WTC11 (cell line): ENCODE results near the gene NUDT22. TPM values are rescaled to one million over a fixed set of nuclear protein-coding genes. Genes with fewer than 3 reads are reported as not detected.

Experiments
- ATAC-seq: fragments of 200-7000 bp; cut with Tn5 transposase; 2 replicates; pipeline ENCODE4 v1.10.0; 2021; ENCODE audit warnings: mild to moderate bottlenecking, moderate library complexity
- CTCF ChIA-PET: fragments of 300-600 bp; sonication (Branson Sonifier 250); formaldehyde crosslinking; loops from one replicate; lab custom pipeline; 2021; ENCODE audit warnings: antibody characterized with exemption; lab: Charles Lee
- POLR2A ChIA-PET: fragments of 350-600 bp; sonication (Branson Sonifier 250); formaldehyde crosslinking; loops from one replicate; lab custom pipeline; 2021; ENCODE audit warnings: antibody characterized with exemption; lab: Charles Lee
- DNase-seq: peaks from one replicate; pipeline ENCODE4 v3.0.0; 2021; ENCODE audit warnings: low spot score
- H3K27ac Mint-ChIP-seq: 2 replicates; pipeline ENCODE4 v1.8.0; 2021; ENCODE audit warnings: mixed read lengths
- H3K27me3 Mint-ChIP-seq: 2 replicates; pipeline ENCODE4 v1.8.0; 2021; ENCODE audit warnings: low read depth, mild to moderate bottlenecking, moderate library complexity, mixed read lengths
- H3K36me3 Mint-ChIP-seq: 2 replicates; pipeline ENCODE4 v1.8.0; 2021; ENCODE audit warnings: mixed read lengths
- H3K4me1 Mint-ChIP-seq: 2 replicates; pipeline ENCODE4 v1.8.0; 2022; ENCODE audit warnings: mixed read lengths
- H3K4me3 Mint-ChIP-seq: 2 replicates; pipeline ENCODE4 v1.8.0; 2021; ENCODE audit warnings: mild to moderate bottlenecking, moderate library complexity, mixed read lengths
- H3K9me3 Mint-ChIP-seq: 2 replicates; pipeline ENCODE4 v1.8.0; 2021; ENCODE audit warnings: mixed read lengths
- AFF4 ChIP-seq: sonication (generic); formaldehyde crosslinking; IDR thresholded peaks from 2 replicates; pipeline ENCODE4 v1.8.1; 2023; ENCODE audit warnings: mild to moderate bottlenecking, missing genetic modification reagents, borderline replicate concordance
- ATF2 ChIP-seq: sonication (generic); formaldehyde crosslinking; IDR thresholded peaks from 2 replicates; pipeline ENCODE4 v1.8.1; 2022; ENCODE audit warnings: low read depth, missing genetic modification reagents, borderline replicate concordance
- CTCF ChIP-seq: fragments of 200-600 bp; IDR thresholded peaks from 2 replicates; pipeline ENCODE4 v1.8.0; 2022; ENCODE audit warnings: antibody characterized with exemption
- GTF2I ChIP-seq: fragments of 250-450 bp; sonication (Bioruptor Pico); conservative IDR thresholded peaks from 2 replicates; pipeline ENCODE4 v1.4.0; 2021; ENCODE audit warnings: mild to moderate bottlenecking
- IRF1 ChIP-seq: sonication (generic); formaldehyde crosslinking; IDR thresholded peaks from 2 replicates; pipeline ENCODE4 v1.8.0; 2023; ENCODE audit warnings: missing genetic modification reagents
- IRF2 ChIP-seq: sonication (generic); formaldehyde crosslinking; IDR thresholded peaks from 2 replicates; pipeline ENCODE4 v1.8.0; 2022; ENCODE audit warnings: low read depth, missing genetic modification reagents, borderline replicate concordance
- JAZF1 ChIP-seq: fragments of 250-450 bp; sonication (Bioruptor Pico); IDR thresholded peaks from 2 replicates; pipeline ENCODE4 v1.9.0; 2021; ENCODE audit warnings: moderate library complexity, mild to moderate bottlenecking, inconsistent platforms
- JUN ChIP-seq: sonication (generic); formaldehyde crosslinking; IDR thresholded peaks from 2 replicates; pipeline ENCODE4 v1.8.0; 2023; ENCODE audit warnings: mild to moderate bottlenecking, missing genetic modification reagents
- KAT7 ChIP-seq: sonication (generic); formaldehyde crosslinking; IDR thresholded peaks from 2 replicates; pipeline ENCODE4 v1.8.1; 2023; ENCODE audit warnings: missing genetic modification reagents, mild to moderate bottlenecking, borderline replicate concordance
- MLX ChIP-seq: sonication (generic); formaldehyde crosslinking; IDR thresholded peaks from 2 replicates; pipeline ENCODE4 v1.8.1; 2023; ENCODE audit warnings: mild to moderate bottlenecking, missing genetic modification reagents, moderate library complexity
- MYBL2 ChIP-seq: sonication (generic); formaldehyde crosslinking; IDR thresholded peaks from 2 replicates; pipeline ENCODE4 v1.8.1; 2023; ENCODE audit warnings: mild to moderate bottlenecking, moderate library complexity, missing genetic modification reagents
- OVOL2 ChIP-seq: fragments of 250-450 bp; sonication (Bioruptor Pico); IDR thresholded peaks from 2 replicates; pipeline ENCODE4 v1.9.0; 2021; ENCODE audit warnings: mild to moderate bottlenecking, borderline replicate concordance
- RORB ChIP-seq: fragments of 250-450 bp; sonication (Bioruptor Pico); IDR thresholded peaks from 2 replicates; pipeline ENCODE4 v1.9.0; 2021; ENCODE audit warnings: mild to moderate bottlenecking
- SMAD4 ChIP-seq: sonication (generic); formaldehyde crosslinking; IDR thresholded peaks from 2 replicates; pipeline ENCODE4 v1.8.0; 2022; ENCODE audit warnings: mild to moderate bottlenecking, missing genetic modification reagents
- USF2 ChIP-seq: sonication (generic); formaldehyde crosslinking; IDR thresholded peaks from 2 replicates; pipeline ENCODE4 v1.8.1; 2023; ENCODE audit warnings: mild to moderate bottlenecking, missing genetic modification reagents, moderate library complexity
- ZNF425 ChIP-seq: fragments of 250-450 bp; sonication (Bioruptor Pico); conservative IDR thresholded peaks from 2 replicates; pipeline ENCODE4 v1.9.0; 2021; ENCODE audit warnings: mild to moderate bottlenecking
- ZNF671 ChIP-seq: fragments of 250-450 bp; sonication (Bioruptor Pico); IDR thresholded peaks from 2 replicates; pipeline ENCODE4 v1.8.0; 2021; ENCODE audit warnings: mild to moderate bottlenecking
- total RNA-seq: library from RNA; stranded (reverse); gene quantifications from 3 replicates; pipeline ENCODE4 v1.2.3, GENCODE V29; 2021

The NUDT22 gene
- total RNA-seq, 1 experiment from 2014 or later, result 64.4 TPM

- H3K4me3 Mint-ChIP-seq, result peak overlapping the region; percentile 82
These were observed 4.9 kb downstream of the NUDT22 start for GRCh38 chr11:64230985-64231365.

More at GRCh38 chr11:64230985-64231365, 4.9 kb downstream of the NUDT22 start:
- ChIA-PET POLR2A (interaction anchor here (0.7 to 1.3 kb wide), 3 partner anchors 10 to 87 kb away, joined by 3 to 7 read pairs (median 4); partner anchors contain the start of genes FKBP2 and PRDX5), CTCF (interaction anchor here (1.0 to 2.8 kb wide), 5 partner anchors 17 to 74 kb away, joined by 3 to 25 read pairs (median 3); partner anchors contain the start of gene PLCB3)
- DNase-seq (no peak), ATAC-seq (no peak)
- TF ChIP-seq MLX (CRISPR knock-in tag), result no peak
- no peak for TF ChIP-seq SMAD4 (CRISPR knock-in tag)
- no peak for TF ChIP-seq ATF2
- TF ChIP-seq ZNF425 (CRISPR knock-in tag), result no peak
- no peak for TF ChIP-seq AFF4 (CRISPR knock-in tag)
- no peak for TF ChIP-seq JAZF1 (CRISPR knock-in tag)
- TF ChIP-seq RORB (CRISPR knock-in tag), result no peak
- TF ChIP-seq ZNF671 (CRISPR knock-in tag), result no peak
- no peak for TF ChIP-seq MYBL2 (CRISPR knock-in tag)
- no peak for TF ChIP-seq USF2
- TF ChIP-seq IRF1 (CRISPR knock-in tag), result no peak
- TF ChIP-seq KAT7 (CRISPR knock-in tag), result no peak
- no peak for TF ChIP-seq CTCF
- no peak for TF ChIP-seq GTF2I
- no peak for TF ChIP-seq IRF2 (CRISPR knock-in tag)
- TF ChIP-seq OVOL2, result no peak
- no peak for TF ChIP-seq JUN (CRISPR knock-in tag)
- Mint-ChIP-seq H3K36me3 (peaks cover 3% of the 10 kb centered on the region; the same call in 1 of the 2 replicates), H3K27me3 (peaks cover 16% of the 10 kb centered on the region), H3K27ac (peak overlapping the region; percentile 90; the same call in 1 of the 2 replicates), H3K4me1 (peaks cover 37% of the 10 kb centered on the region), H3K9me3 (no peaks in the 10 kb centered on the region)
